HG02970 (cell line): ENCODE results near the gene PFN3.

Experiments
- ATAC-seq: cut with Tn5 transposase; IDR thresholded peaks from one replicate; pipeline ENCODE4 v1.9.1; 2021; ENCODE audit warnings: mild to moderate bottlenecking, moderate library complexity, moderate number of reproducible peaks; ENCODE audit not compliant: unreplicated experiment, low FRiP score

Gene PFN3

DNA sequence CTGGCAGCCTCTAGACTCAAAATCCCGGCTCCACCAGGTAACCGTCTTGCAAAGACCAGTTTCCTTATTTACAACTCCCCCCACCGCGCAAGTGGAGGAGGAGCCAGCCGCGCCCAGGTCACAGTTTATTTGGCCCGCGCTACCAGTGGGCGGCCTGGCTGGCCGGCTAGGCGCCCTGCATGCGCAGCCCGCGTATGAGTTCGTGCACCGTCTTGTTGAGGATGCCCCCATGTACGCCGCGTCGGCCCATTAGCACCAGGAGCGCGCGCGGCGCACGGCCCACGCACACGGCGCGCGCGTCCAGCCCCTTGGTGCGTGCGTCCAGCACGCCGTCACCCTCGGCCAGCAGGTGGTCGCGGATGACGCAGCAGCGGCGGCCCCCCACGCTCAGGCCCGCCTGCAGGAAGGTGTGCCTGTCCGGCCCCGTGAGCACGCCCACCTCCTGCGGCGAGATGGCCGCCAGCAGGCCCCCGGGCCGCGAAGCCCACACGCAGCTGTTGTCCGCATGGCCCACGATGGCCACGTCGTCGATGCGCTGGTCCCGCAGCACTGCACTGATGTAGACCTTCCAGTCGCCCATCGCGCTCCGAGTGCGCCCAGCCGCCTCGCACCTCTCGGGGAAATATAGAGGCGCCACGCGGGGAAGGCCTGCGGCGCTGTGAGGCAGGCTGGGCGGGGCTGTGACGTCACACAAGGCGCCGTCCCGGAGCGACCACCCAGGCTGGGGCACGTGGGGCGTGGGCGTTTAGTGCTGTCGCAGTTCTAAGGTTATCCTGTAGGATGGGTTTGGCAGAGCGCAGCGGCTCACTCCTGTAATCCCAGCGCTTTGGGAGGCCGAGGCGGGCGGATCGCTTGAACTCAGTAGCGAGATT lies at the start of gene PFN3:
Gene PFN3, minus strand, starts transcription at position 665 of the 872 bp plus-strand sequence. Its CDS starts 85 bp downstream, at position 580.
- no peak for ATAC-seq

DNA sequence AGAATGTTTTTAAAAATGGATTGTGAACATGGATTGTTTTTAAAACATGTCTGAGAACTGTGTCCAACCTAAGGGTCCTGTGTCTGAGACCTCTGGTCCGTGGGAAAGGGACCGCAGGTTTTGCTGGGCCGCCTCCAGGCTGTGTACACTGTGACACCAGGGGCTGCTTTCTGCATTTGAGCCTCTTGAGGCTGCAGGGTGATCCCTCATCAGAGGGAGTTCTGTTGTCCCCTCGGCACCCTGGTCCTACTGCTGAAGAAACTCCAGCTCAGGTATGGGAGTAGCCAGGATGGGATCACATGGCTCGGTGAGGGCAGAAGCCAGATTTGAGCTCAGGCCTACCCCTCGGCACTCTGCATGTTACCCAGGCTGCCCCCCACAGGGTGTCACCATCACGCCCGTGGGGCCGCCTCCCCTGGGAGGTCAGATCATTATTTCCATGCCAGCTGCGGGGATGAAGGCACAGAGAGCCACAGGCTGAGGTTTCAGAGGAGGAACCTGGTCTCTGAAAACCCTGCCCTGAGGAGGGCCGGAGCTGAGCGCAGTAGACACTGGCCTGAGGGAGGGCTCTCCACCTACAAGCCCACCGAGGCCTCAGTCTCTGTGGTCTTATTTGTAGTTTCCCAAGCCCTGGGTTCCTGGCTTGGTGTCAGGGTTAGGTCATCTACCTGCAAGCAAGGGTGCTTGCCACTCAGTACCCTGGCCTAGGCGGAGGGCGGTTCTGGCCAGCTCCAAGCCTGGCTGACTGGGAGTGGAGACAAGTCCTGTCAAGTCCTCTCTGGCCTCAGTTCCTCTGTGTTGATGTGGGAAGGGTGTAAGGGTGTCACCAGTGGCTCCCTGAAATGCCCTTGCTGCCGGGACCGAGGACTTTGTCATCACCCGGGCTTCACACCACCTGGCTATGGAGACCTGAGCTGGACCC lies 48.9 kb upstream of the PFN3 start:
- ATAC-seq: no peak

DNA sequence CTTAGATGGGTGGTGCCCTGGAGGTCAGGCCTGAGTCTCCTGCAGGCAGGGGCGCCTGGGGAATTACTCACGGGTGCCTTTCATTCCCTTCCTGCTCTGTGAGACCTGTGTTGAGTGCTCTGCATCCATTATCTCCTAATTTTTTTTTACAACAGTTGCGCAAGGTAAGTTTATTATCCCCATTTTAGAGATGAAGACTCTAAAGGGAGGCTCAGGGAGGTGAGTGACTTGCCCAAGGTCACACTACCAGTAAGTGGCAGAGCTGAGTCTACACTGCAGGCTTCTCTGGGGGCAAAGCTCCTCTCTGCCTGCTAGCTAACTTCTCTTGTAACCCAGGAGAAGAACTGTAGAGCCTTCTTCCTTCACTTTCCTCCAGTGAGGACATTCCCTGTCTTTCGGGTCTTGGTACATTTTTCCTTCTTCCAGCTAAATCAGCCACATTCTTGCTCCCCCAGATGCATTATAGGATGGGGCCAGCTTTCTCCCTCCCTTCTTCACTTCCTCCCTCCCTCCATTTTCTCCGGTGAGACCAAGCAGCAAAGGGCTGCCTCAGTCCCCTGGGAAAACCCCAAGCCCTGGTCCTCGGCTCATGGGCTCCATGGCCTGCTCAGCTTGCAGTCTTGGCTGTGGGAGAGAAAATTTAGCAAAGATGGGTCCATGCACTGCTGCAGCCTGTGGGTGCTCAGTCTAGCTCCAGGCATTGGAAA lies 47.9 kb upstream of the PFN3 start:
- no peak for ATAC-seq

GRCh38 chr5:177447611-177448243 lies 47.3 kb upstream of the PFN3 start:
- ATAC-seq: no peak

- ATAC-seq: peak; percentile 36
Observed at GRCh38 chr5:177447066-177447610, 46.7 kb upstream of the PFN3 start.

DNA sequence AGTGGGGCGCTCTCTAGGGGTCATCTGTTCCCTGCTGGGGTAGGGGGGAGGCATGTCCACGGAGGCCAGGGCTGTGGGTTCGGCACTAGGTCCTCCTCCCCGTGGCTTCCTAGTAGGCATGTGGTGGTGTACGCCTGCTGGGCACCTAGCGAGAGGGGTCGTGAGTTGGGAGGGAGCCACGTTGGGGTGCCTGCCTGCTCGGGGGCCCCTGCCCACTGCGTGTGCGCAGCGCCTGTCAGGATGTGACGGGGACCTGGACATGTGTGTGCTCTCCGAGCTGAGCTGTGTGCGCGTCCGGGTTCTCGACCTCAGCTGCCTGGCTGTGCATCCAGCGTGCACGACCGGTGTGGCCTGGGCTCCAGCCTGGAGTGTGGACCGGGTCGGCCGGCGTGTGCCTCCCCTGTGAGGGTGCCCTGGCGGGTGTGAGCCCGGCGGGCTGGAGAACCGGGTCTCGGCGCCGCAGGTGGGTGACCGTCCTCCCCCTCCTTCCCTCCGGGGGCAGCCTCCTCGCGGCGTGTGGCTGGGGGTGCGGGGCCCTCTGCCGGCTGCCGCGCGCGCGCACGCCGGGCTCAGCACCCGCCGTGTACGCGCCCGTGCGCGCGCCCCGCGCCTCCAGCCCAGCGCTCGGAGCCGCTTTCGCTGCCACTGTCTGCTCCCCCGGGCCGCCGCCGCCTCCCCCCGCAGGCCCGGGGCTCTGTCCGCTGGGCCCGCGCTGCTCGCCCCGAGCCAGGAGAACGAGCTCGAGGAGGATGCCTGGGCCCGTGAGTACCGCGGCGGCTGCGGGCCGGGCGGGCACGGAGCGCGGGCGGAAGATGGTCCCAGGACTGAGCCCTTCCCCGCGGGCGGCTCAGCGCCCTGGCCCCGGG lies 46.0 kb upstream of the PFN3 start, which contains the start of gene PRR7:
Gene PRR7, plus strand, starts transcription at position 615 of the 866 bp plus-strand sequence. CDS start 8,254 bp downstream, outside the sequence.
- peak; percentile 42 for ATAC-seq

DNA sequence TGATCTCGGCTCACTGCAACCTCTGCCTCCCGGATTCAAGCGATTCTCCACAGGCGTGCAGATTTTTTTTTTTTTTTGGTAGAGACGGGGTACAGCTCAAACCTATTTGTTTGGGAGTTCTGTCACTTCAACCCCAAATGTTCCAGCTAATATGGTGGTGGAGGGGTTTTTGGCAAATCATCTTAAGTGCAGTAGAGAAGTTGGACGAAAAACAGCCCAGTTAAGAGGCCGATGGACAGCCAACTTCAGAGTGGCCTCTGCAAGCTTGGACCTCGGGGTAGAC lies 45.4 kb upstream of the PFN3 start:
- ATAC-seq: no peak

GRCh38 chr5:177445052-177445916 lies 44.8 kb upstream of the PFN3 start:
- ATAC-seq: no peak

DNA sequence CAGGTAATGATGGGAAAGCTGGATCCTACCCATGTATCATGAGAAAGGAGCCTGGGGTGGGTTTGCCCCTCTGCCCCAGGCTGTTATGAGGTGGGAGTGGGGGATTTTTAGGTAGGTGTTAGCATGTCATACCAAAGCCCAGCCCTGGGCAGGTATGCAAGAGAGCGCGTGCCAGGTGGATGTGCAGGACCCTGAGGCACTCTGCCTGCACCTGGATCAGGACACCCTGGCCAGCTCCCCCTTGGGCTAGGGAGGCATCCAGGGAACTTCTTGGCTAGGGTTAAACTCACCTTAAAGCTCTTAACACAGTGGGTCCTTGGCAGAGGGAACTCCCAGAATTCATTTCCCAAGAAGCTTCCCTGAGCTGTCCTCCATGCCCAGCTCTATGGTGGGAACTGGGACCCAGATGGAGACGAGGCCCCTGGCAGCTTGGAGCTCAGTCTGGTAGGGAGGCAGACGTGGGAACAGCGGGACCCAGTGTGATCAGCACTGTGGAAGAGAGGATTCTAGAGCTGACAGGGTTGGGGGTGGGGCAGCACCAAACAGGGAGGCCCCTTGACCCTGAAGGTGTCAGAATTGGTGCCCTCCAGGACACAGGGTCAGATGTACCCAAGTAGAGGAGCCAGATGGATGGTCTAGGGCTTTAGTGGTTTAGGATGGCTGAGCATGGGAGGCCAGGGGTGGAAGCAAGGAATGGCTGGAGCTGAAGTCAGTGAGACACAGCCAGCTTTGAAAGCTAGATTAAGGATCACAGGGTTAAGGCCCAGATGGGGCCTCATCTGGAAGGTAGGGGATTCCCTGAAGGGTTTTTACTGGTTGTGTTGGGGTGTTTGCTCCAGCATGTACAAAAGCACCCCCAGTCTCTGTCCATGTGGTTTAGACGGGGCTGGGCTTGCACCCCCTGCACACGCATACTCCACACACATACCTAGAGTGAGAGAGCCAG lies 43.9 kb upstream of the PFN3 start:
- ATAC-seq: no peak

- no peak for ATAC-seq
Observed at GRCh38 chr5:177443144-177443983, 42.9 kb upstream of the PFN3 start.

GRCh38 chr5:177442066-177442826 lies 41.8 kb upstream of the PFN3 start:
- ATAC-seq: no peak

GRCh38 chr5:177440990-177441780 lies 40.7 kb upstream of the PFN3 start:
- ATAC-seq: no peak

- no peak for ATAC-seq
Observed at GRCh38 chr5:177440211-177440989, 39.9 kb upstream of the PFN3 start.

- ATAC-seq: no peak
Observed at GRCh38 chr5:177439518-177440053, 39.1 kb upstream of the PFN3 start.
